HCT116 (cell line): ENCODE data around the gene TAF8. TPM values are rescaled to one million over a fixed set of nuclear protein-coding genes. Genes with fewer than 3 reads are reported as not detected.
A peak's percentile ranks its signal among the peaks of the same experiment; 100 is the strongest.

Experiments used
- ATAC-seq: fragments of 200-7000 bp; cut with Tn5 transposase; 2 replicates; pipeline ENCODE4 v1.9.1; 2020; ENCODE audit warnings: mild to moderate bottlenecking, moderate library complexity
- BruUV-seq: library from RNA; stranded (reverse); fragments of 400-500 nt; replicated peaks from 2 replicates; lab custom pipeline; 2021; lab: Mats Ljungman, UMichigan
- CTCF ChIA-PET: fragments of 300-600 bp; sonication (Branson Sonifier 250); formaldehyde crosslinking; loops from one replicate; lab custom pipeline; 2021; ENCODE audit warnings: antibody characterized with exemption; lab: Charles Lee
- POLR2A ChIA-PET: fragments of 300-600, 350-600 bp; sonication (Branson Sonifier 250); formaldehyde crosslinking; loops from one replicate; lab custom pipeline; 2021; ENCODE audit warnings: antibody characterized with exemption; lab: Charles Lee
- RAD21 ChIA-PET, 2 experiments: fragments of 300-600 bp; sonication (Branson Sonifier 250); formaldehyde crosslinking; loops; one replicate each; lab custom pipeline; 2023; ENCODE audit warnings: low total read pairs in 2 of 2; ENCODE audit not compliant: uncharacterized antibody in 2 of 2, unreplicated experiment in 2 of 2, low non-redundant PET in 1 of 2; lab: Charles Lee
- DNase-seq: peaks from one replicate; pipeline ENCODE4 v3.0.0-alpha.2; 2010; ENCODE audit warnings: low read depth, low spot score
- H2AFZ ChIP-seq: fragments of 200-600 bp; shearing (Covaris generic), sonication (generic); 2 replicates; pipeline ENCODE4 v1.6.1; 2017; ENCODE audit warnings: low read depth, mixed run types, mixed read lengths, antibody characterized with exemption, low read length; ENCODE audit not compliant: poor library complexity, severe bottlenecking
- H3K27ac ChIP-seq: 2 replicates; pipeline ENCODE4 v1.5.1; 2012; ENCODE audit warnings: low read depth, low read length
- H3K27me3 ChIP-seq: fragments of 200-600 bp; sonication (generic); 2 replicates; pipeline ENCODE4 v1.6.1; 2016; ENCODE audit warnings: mixed run types, low read length, mixed read lengths; ENCODE audit not compliant: insufficient read depth
- H3K36me3 ChIP-seq, 2 experiments: fragments of 200-500 bp in 1 of 2; fragments of 200-600 bp in 1 of 2; sonication (Bioruptor generic) in 1 of 2; sonication (generic) in 1 of 2; 2 replicates each; pipeline versions ENCODE4 v1.5.1 to v1.6.1; 2014 to 2016; ENCODE audit warnings: low read length in 2 of 2, inconsistent platforms in 1 of 2, mixed read lengths in 1 of 2, mixed run types in 1 of 2; ENCODE audit not compliant: insufficient read depth in 2 of 2, control insufficient read depth in 1 of 2
- H3K4me1 ChIP-seq, 2 experiments: fragments of 200-600 bp in 1 of 2; sonication (generic) in 1 of 2; 2 replicates each; pipeline versions ENCODE4 v1.5.1 to v1.6.1; 2012 to 2017; ENCODE audit warnings: low read length in 2 of 2, inconsistent platforms in 1 of 2, mild to moderate bottlenecking in 1 of 2, mixed read lengths in 1 of 2, mixed run types in 1 of 2, moderate library complexity in 1 of 2; ENCODE audit not compliant: insufficient read depth in 2 of 2, control insufficient read depth in 1 of 2
- H3K4me2 ChIP-seq: fragments of 200-600 bp; sonication (generic); 2 replicates; pipeline ENCODE4 v1.6.1; 2017; ENCODE audit warnings: mixed run types, low read length, mixed read lengths
- H3K4me3 ChIP-seq, 2 experiments: fragments of 200-600 bp in 1 of 2; sonication (generic) in 1 of 2; replicated peaks in 1 of 2; 2 replicates each; pipeline ENCODE4 v1.5.1; 2011 to 2016; ENCODE audit warnings: low read length in 2 of 2, control low read depth in 1 of 2, low read depth in 1 of 2, mild to moderate bottlenecking in 1 of 2, mixed read lengths in 1 of 2, mixed run types in 1 of 2
- H3K79me2 ChIP-seq: fragments of 200-600 bp; sonication (generic); 2 replicates; pipeline ENCODE4 v1.6.1; 2017; ENCODE audit warnings: mild to moderate bottlenecking, mixed run types, low read length, moderate library complexity, mixed read lengths; ENCODE audit not compliant: insufficient read depth
- H3K9ac ChIP-seq: fragments of 200-600 bp; sonication (generic); 2 replicates; pipeline ENCODE4 v1.6.1; 2016; ENCODE audit warnings: low read length, mixed read lengths
- H3K9me2 ChIP-seq: fragments of 200-600 bp; sonication (generic), shearing (Covaris generic); 2 replicates; pipeline ENCODE4 v1.6.1; 2017; ENCODE audit warnings: mixed run types, mild to moderate bottlenecking, moderate library complexity; ENCODE audit not compliant: insufficient read depth
- H3K9me3 ChIP-seq, 2 experiments: fragments of 200-500 bp in 1 of 2; fragments of 200-600 bp in 1 of 2; sonication (Bioruptor generic) in 1 of 2; sonication (generic) in 1 of 2; 2 replicates each; pipeline ENCODE4 v1.6.1; 2014 to 2017; ENCODE audit warnings: low read length in 2 of 2, mixed read lengths in 2 of 2, inconsistent platforms in 1 of 2, low read depth in 1 of 2, mild to moderate bottlenecking in 1 of 2, mixed run types in 1 of 2, moderate library complexity in 1 of 2; ENCODE audit not compliant: control insufficient read depth in 1 of 2, insufficient read depth in 1 of 2
- H4K20me1 ChIP-seq: fragments of 200-600 bp; sonication (generic), shearing (Covaris generic); 2 replicates; pipeline ENCODE4 v1.6.1; 2017; ENCODE audit warnings: mixed run types, mild to moderate bottlenecking, moderate library complexity; ENCODE audit not compliant: insufficient read depth
- CEBPB ChIP-seq: IDR thresholded peaks from 2 replicates; pipeline ENCODE4 v1.6.1; 2012; ENCODE audit warnings: low read depth
- EGR1 ChIP-seq: IDR thresholded peaks from 2 replicates; pipeline ENCODE4 v1.6.1; 2012; ENCODE audit warnings: low read depth
- ELF1 ChIP-seq: IDR thresholded peaks from 2 replicates; pipeline ENCODE4 v1.6.1; 2012; ENCODE audit warnings: low read depth, borderline replicate concordance
- FOSL1 ChIP-seq: IDR thresholded peaks from 2 replicates; pipeline ENCODE4 v1.6.1; 2012; ENCODE audit warnings: low read depth
- JUND ChIP-seq: IDR thresholded peaks from 2 replicates; pipeline ENCODE4 v1.6.1; 2012
- MAX ChIP-seq: IDR thresholded peaks from 2 replicates; pipeline ENCODE4 v1.6.1; 2012
- POLR2A ChIP-seq: IDR thresholded peaks from 2 replicates; pipeline ENCODE4 v1.7.0; 2011; ENCODE audit warnings: borderline replicate concordance; ENCODE audit not compliant: insufficient read depth, insufficient read length; ENCODE audit errors: extremely low read depth
- POLR2AphosphoS5 ChIP-seq: IDR thresholded peaks from 2 replicates; pipeline ENCODE4 v1.6.1; 2011; ENCODE audit warnings: mild to moderate bottlenecking, low read depth, low read length, moderate library complexity
- REST ChIP-seq: IDR thresholded peaks from 2 replicates; pipeline ENCODE4 v1.6.1; 2012; ENCODE audit warnings: low read depth
- SIN3A ChIP-seq: IDR thresholded peaks from 2 replicates; pipeline ENCODE4 v1.6.1; 2012; ENCODE audit warnings: low read depth
- SRF ChIP-seq: IDR thresholded peaks from 2 replicates; pipeline ENCODE4 v1.6.1; 2012; ENCODE audit warnings: low read depth
- TCF7L2 ChIP-seq: IDR thresholded peaks from 2 replicates; pipeline ENCODE4 v1.7.0; 2011; ENCODE audit warnings: borderline replicate concordance, inconsistent platforms; ENCODE audit not compliant: insufficient read depth, insufficient read length; ENCODE audit errors: extremely low read depth
- YY1 ChIP-seq: IDR thresholded peaks from 2 replicates; pipeline ENCODE4 v1.6.1; 2011; ENCODE audit warnings: low read length, low read depth, moderate library complexity, mild to moderate bottlenecking; ENCODE audit not compliant: insufficient replicate concordance; ENCODE audit errors: extremely low read depth
- intact Hi-C: fragments of 100-400 bp; cut with micrococcal nuclease; formaldehyde crosslinking; loops from 2 replicates; pipeline ENCODE4 v1.10.0; 2022
- total RNA-seq: library from RNA; stranded (reverse); gene quantifications from one replicate; pipeline ENCODE4 v1.2.1, GENCODE V29; 2021; ENCODE audit not compliant: unreplicated experiment

The TAF8 gene
- total RNA-seq, 1 experiment from 2014 or later, result 29.5 TPM

- peak; percentile 75 for DNase-seq
- POLR2A ChIA-PET, result interaction anchor here (1.3 kb wide), 1 partner anchor 23 kb away, joined by 4 read pairs; no protein-coding TSS in a partner anchor
- peak overlapping the region in 1 of 2 experiments; percentile 22; a peak in 2 of 4 replicates for H3K4me3 ChIP-seq
- no TSS peak for BruUV-seq
- RAD21 ChIA-PET, result interaction anchor here (0.9 to 1.3 kb wide), 2 partner anchors 15 to 53 kb away, joined by 3 to 4 read pairs; no protein-coding TSS in a partner anchor
- H3K9ac ChIP-seq, result peak overlapping the region; percentile 21
- H2AFZ ChIP-seq, result no peak overlapping the region
- H3K27ac ChIP-seq, result peak overlapping the region; percentile 37
- H3K4me2 ChIP-seq, result peak overlapping the region; percentile 71
- CTCF ChIA-PET, result interaction anchor here (1.2 kb wide), 1 partner anchor 9 kb away, joined by 3 read pairs; no protein-coding TSS in a partner anchor
- peaks cover 37 to 49% of the 10 kb centered on the region in 2 experiments for H3K4me1 ChIP-seq
- TF ChIP-seq CEBPB, result no peak
- peak; percentile 83 for TF ChIP-seq TCF7L2
- TF ChIP-seq, all 23 proteins: peak for 1
- intact Hi-C loops, result no loop called here
- H4K20me1 ChIP-seq, result no peaks in the 10 kb centered on the region
- ATAC-seq, result peak; percentile 71
- no peaks in the 10 kb centered on the region for H3K9me2 ChIP-seq
- H3K27me3 ChIP-seq, result no peaks in the 10 kb centered on the region
- H3K9me3 ChIP-seq, result no peaks in the 10 kb centered on the region
- no peaks in the 10 kb centered on the region for H3K79me2 ChIP-seq
- H3K36me3 ChIP-seq, result peaks cover 0 to 3% of the 10 kb centered on the region in 2 experiments; a peak in 1 of 4 replicates
These were observed 63.8 kb downstream of the TAF8 start for GRCh38 chr6:42113936-42114636.

- Histone ChIP-seq H3K27me3 (no peaks in the 10 kb centered on the region), H3K9ac (peak overlapping the region; percentile 57), H3K36me3 (no peaks in the 10 kb centered on the region), H3K9me2 (no peaks in the 10 kb centered on the region), H3K4me3 (0 out of 4 replicates have a peak overlapping the region, but pooled peaks of 1 of the 2 experiments have one; percentile 27), H3K4me1 (peaks cover 65 to 80% of the 10 kb centered on the region in 2 experiments), H3K4me2 (peak overlapping the region; percentile 74), H3K9me3 (no peaks in the 10 kb centered on the region), H2AFZ (no peak overlapping the region), H3K79me2 (no peaks in the 10 kb centered on the region), H3K27ac (peak overlapping the region; percentile 60), H4K20me1 (no peaks in the 10 kb centered on the region)
- TF ChIP-seq ELF1 (no peak), JUND (no peak), POLR2AphosphoS5 (no peak), FOSL1 (no peak), SRF (no peak), YY1 (no peak), SIN3A (no peak), REST (no peak), EGR1 (no peak), MAX (no peak), CEBPB (no peak), TCF7L2 (no peak), POLR2A (no peak)
- intact Hi-C loops, result loop anchor here (2.0 kb wide), 1 partner anchor 25 kb away; the partner anchor contains the start of gene C6orf132
- DNase-seq (no peak), ATAC-seq (no peak)
- CTCF ChIA-PET, result no interaction called here
- BruUV-seq, result no TSS peak
- RAD21 ChIA-PET, result no interaction called here
- POLR2A ChIA-PET, result no interaction called here
These were observed 67.5 kb downstream of the TAF8 start for GRCh38 chr6:42117843-42118161.
